Stimulated activated CD4-positive, alpha-beta T cell treated with anti-CD3 and anti-CD28 coated beads, TNF-alpha, amount 100 ng/mL, for 24 hours (primary cell): ENCODE data around the gene NUAK1.

Experiments used
- DNase-seq, 3 experiments: peaks; one replicate each; pipeline ENCODE4 v3.0.0-alpha.2; 2020; ENCODE audit warnings: low read depth in 3 of 3

Gene NUAK1

DNA sequence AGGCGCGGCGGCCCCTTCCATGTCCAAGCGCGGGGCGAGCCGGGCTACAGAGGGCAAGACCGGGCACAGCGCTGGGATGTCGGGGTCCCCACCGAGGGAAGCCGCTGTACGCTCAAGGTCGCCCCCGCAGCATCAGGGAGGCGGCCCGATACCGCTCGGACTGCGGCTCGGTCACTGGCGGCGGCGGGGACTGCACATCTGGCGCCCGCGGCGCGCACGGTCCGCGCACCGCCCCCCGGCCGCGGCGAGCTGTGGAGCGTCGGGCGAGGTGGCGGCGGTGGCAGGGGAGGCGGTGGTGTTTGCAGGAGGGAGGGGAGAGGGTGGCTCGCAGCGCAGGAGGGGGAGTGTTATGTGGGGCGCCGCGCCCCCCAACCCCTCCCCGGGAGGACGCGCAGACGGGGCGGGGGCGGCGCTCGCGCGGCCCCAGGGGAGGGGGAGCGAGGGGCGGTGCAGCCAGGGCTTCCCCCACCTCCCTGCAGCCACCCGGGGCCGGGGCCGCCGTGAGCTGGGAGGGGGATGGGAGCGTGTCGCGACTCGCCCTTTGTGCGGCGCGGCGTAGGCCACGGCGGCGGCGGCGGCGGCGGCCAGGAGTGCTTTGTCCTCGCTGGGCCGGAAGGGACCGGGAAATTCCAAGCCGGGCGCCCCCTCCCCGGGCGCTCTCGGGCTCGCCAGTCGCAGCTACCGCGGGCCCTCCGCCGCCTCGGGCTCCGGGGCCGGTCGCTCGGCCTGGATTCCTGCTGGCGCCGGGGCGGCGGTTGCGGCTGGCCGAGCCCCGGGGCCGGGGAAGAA lies at the start of gene NUAK1:
Gene NUAK1 (minus strand): TSS at position 322 of the 789 bp plus-strand sequence. CDS start 301 bp downstream, at position 21.
- peak in 1 of 3 experiments; percentile 5 for DNase-seq

DNA sequence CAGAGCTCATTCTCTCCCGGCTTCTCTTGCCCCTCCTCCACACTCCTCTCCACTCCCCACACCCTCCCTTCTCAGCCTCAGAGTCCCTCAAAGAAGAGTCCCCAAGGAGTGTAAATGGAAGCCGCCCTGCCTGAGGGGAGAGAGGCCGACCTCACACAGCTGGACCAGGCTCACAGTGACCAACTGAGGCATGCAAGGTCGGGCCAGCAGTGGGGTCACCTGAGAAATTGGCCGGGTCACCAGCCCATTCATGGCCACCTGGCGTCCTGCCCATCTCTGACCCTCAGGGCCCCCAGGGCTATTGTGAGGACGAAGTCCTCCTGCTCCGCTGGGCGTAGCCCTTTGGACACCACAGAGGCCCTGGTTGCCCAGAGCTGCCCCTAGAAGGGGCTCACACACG lies 49.5 kb upstream of the NUAK1 start:
- no peak for DNase-seq

DNA sequence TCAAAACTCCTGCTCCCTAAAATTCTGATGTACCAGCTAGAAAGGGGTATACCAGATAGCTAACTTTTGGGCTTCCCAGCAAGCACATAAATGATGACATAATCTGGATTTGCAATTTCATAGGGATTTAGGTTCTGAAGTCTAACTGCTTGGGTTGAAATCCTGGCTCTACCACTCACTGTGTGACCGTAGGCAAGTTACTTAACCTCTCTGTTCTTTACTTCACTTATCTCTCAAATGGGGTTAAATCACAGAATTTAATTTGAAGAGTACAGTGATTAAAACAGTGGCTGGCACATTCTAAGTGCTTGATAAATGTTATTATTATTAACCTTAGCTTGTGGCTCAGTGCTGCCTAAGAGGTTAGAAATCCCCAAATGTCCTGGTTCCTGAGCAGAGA lies 49.1 kb upstream of the NUAK1 start:
- no peak for DNase-seq

DNA sequence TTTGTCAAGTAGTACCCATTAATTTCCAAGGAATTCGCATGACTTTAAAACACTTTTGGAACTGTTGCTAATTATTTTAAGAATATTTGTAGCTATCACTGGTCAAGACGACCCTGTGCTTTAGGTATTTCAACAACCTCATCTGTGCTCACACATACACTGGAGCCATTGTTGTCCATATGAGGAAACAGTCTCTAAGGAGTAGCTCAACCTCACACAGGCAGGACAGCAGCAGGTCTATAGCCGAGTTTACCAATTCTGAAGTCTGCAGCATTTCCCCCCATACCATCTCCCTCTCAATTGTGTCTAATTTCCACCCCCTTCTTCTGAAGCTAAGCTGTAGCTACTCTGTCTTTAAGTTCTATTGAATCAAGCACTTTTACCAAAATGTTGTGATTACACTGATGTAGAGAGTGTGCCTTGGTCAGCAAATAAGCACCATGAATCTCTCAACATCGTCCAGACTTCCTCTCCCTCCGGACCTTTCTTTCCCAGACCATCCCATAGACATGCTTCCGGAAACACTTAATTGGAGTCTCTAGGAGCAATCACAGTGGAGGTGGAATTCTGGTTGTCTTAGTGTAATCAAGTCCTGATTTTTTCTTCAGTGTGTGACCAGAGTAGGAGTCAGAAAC lies 48.5 kb upstream of the NUAK1 start:
- no peak for DNase-seq

DNA sequence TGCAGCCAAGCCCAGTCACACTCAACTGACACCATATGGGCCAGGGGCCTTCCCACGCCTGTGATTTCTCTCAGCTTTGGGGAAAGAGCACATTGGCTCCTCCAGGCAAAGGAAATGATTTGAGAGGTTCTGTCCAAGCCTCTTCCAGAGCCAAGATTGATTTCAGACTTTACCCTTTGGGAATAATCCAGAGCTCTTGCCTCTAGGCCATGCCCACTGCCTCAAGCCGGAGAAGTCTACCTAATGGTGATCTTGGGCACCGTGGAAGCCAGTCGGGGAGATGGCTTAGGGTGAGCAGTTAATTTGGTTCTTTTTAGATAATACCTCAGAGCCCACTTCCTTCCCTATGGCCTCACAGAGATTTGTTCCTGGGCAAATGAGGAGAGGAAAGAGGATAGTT lies 45.0 kb upstream of the NUAK1 start:
- no peak for DNase-seq

DNA sequence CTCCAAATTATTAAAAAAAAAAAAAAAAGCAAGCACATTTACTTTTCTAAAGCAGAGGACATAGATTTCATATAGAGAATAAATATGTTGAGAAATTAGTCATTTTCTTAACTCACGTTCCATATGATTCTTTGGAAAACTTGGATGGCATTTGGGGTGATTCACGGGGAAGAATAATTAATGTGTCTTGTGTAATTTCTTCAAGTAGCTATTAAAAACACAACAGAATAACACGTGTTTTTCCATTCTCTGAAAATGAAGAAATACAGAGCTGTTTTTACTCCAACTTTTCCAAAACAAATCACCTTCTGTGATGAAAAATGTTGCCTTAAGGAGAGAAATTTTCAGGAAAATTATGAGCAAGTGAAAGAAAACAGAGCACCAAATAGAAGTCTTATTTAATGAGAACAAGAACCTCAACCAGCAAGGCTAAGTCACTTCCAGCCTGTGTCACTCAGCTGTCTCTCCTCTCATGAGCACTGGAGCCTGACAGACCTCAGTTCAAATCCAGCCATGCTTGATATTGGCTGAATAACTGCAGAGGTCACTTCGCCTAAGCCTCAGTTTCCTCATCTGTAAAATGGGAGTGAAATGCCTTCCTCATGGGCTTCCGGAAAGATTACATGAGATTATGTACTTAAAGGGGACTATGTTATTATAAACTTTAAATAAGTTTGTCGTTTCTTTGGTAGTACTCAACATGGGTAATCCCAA lies 42.8 kb upstream of the NUAK1 start:
- no peak for DNase-seq

DNA sequence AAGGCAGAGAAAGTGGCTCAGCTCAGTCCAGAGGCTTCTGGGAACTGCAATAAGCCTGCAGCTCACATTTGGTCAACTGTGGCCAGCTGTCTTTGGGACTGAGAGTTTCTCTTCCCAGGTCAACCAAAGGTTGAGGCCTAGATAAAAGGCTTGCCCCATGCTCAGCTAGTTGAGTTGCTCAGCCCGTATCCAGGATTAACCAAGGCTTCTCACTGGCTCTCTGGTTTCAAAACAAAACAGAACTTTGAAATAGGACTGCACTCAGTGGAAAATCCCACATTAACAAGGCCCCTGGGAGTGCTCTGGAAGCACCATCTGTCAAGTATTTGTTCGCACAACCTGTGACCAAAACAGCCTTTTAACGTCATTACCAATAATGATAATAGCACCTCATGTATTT lies 40.3 kb upstream of the NUAK1 start:
- DNase-seq: no peak

DNA sequence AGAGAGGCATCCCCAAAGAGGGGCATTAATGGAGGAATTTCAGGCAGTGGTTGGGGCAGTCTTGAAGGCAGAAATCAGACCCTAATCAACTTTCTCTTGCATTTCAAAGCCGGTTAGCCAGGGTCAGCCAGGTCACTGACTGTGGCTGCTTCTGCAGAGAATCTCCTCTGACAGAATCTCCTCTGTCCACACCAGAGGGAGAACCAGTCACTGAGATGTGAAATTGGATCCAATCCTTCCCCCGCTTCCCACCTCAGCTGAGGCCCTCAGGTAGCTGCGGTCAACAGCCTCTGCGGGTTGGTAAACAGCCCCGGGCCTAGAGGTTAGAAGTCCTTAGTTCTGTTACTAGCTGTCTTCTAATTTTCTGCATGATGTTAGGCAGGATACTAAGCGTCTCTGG lies 39.8 kb upstream of the NUAK1 start:
- no peak for DNase-seq

DNA sequence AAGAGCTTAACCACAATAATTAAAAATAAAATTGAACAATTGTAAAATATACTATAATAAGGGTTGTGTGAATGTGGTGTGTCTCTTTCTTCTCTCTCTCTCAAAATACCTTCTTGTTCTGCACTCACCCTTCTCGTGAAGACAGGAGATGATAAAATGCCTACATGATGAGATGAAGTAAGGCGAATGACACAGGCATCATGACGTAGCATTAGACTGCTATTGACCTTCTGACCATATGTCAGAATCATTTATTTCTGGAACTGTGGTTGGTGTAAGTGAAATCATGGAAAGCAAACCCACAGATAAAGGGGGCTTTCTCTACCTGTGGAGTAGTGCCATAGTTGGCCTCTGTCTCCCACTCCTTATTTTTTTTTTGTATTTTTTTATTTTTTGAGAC lies 37.8 kb upstream of the NUAK1 start:
- DNase-seq: no peak

DNA sequence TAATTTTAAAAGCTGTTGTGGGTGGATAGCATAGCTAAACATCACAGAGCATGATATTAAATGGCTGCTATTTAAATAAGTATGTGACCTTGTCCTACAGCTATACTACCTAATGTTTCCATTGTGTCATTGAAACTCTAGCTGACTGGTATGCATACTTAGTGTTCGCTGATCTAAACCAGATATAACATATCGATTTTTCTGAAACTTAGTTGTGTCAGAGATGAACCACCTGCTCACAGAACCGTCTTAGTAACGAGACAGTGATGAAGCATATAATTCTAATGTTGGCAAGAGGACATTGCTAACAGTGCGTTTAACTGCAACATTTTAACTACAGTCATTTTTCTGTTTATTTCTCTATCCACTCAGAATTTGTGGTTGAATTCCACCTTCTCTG lies 36.1 kb upstream of the NUAK1 start:
- DNase-seq: no peak

DNA sequence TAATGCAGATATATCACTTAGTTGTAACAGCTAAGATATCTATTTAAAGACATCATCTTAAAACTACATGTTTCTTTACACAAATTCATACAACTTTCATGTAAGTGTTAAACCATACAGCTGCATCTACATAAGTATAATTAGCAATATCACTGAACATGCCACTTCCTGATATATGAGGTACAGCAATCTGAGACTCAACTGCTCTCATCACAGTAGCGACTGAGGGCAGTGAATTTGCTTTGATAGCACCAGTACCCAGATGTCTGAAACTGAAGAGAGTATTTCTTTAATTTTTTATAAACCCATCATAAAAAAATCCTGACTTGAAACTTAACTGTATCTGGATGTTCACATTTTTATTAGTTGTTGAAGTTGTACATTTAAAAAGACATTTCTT lies 34.7 kb upstream of the NUAK1 start:
- no peak for DNase-seq

DNA sequence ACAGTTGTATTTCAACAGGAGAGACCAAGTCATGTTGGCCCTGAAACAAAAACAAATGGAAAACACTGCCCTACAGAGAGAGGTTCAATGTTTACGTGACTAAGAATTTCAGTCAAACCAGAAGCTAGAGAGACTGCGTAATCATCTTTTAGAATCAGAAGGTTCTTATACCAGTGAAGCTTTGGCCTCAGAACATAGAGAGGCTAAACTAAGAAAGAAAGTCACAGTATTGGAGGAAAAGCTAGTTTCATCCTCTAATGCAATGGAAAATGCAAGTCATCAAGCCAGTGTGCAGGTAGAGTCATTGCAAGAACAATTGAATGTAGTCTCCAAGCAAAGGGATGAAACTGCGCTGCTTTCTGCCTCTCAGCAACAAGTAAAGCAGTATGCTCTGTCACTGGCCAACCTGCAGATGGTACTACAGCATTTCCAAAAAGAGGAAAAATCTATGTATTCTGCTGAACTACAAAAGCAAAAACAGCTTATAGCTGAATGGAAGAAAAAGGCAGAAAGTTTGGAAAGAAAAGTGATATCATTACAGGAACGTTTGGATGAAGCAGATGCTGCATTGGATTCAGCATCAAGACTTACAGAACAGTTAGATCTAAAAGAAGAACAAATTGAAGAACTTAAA lies 32.5 kb upstream of the NUAK1 start:
- no peak for DNase-seq

DNA sequence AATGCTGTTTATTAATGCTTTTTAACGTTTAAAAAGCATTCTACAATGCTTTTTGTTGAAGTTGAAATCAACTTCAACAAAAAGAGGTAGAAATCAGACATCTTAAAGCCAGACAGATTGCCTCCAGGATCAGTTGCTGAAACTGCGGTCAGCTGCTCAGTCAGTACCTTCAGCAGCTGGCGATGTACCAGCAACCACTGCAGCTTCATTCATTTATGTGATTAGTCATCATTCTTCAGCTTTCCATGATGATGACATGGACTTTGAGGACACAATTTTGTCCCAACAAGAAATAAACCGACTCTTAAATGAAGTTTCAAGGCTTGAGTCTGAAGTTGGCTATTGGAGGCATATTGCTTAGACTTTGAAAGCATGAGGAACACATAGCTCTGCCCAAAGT lies 31.5 kb upstream of the NUAK1 start:
- DNase-seq: no peak

DNA sequence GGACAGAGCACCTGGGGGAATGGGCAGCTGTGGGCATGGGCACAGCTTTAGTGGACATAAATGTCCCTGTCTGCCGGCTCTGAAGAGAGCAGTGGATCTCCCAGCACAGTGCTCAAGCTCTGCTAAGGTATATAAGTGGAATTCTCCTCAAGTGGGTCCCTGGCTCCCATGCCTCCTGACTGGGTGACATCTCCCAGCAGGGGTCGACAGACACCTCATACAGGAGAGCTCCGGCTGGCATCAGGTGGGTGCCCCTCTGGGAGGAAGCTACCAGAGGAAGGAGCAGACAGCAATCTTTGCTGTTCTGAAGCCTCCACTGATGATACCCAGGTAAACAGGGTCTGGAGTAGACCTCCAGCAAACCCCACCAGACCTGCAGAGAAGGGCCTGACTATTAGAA lies 25.0 kb upstream of the NUAK1 start:
- no peak for DNase-seq

DNA sequence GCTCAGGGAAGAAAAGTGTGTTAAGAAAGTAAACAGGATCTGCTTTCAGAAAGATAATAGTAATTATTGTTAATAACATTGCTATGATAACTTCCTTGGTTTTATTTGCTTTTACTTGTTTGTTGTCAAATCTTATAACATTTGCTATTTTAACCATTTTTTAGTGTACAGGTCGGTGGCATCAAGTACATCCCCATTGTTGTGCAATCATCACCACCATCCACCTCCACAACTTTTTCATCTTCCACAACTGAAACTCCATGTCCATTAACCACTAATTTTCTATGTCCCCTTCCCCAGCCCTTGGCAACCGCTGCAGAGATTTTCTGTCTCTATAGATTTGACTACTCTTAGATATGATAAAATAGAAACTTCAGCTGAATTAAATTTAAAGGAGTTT lies 22.7 kb upstream of the NUAK1 start:
- no peak for DNase-seq

DNA sequence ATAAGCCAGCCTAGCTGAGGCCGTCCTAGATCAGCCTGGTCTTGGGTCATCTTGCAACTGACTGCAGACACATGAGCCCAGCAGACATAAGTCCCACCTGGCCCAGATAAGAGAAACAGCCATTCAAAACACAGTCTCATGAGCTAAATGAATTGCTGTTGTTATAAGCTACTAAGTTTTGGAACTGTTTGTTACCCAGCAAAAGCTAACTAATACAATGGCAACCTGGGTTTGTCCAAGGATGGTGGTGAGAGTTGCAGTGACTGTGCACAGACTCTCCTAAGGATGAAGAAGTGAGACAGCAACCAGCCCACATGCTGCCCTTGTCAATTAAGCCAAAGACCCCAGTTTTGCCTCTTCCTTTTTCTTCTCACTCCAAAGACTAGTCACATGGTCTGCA lies 22.2 kb upstream of the NUAK1 start:
- DNase-seq: no peak

DNA sequence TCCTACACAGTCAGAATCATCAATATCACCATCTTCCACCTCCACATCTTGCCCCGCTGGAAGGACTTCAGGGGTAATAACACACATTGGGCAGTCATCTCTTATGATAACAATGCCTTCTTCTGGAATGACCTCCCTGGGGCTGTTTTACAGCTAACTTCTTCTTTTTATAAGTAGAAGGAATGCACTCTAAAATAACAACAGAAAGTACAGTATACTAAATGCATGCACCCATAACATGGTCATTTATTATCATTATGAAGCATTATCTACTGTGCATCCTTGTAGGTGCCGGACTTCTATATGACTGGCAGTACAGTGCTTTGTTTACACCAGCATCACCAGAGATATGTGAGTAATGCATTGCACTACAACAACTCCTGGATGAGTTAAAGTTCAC lies 19.0 kb upstream of the NUAK1 start:
- DNase-seq: no peak

DNA sequence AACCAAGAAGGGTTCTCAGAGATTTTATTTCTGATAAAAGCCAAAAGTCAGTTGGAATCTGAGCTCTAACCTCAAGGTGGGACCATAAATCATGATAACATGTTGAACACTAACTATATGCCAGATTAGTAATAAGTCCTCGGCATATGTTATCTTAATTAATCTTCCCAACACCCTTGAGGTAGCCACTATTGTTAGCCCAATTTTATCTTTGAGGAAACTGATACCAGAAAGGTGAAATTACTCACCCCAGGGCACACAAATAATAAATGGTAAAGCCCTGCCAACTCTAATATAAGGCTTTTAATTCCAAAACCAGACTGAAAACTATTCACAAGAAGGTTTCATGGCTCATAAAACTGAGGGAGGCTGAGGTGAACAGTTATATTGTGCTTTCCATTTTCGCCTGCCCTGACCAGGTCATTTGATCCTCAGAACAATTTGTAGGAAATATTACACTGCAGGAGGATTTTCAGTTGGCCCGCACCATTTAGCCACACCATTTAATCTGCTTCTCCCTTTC lies 16.1 kb upstream of the NUAK1 start:
- DNase-seq: no peak

DNA sequence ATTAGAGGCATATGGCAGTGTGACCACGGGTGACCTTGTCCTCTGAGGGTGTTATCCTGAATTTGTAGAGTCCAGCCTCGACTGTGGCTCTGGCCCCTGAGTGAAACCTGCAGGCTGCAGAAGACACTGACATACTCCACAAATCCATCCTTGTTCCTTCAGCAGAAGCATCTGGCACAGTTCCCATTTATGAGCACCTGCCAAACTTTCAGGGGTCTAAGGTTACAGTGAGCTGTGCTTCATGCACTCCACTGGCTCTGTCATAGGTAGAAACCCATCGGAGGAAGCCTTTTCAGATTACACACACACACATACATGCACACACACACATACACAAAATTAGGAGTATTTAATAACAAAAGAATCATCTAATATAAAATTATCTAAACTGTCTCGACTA lies 13.6 kb upstream of the NUAK1 start:
- no peak for DNase-seq

DNA sequence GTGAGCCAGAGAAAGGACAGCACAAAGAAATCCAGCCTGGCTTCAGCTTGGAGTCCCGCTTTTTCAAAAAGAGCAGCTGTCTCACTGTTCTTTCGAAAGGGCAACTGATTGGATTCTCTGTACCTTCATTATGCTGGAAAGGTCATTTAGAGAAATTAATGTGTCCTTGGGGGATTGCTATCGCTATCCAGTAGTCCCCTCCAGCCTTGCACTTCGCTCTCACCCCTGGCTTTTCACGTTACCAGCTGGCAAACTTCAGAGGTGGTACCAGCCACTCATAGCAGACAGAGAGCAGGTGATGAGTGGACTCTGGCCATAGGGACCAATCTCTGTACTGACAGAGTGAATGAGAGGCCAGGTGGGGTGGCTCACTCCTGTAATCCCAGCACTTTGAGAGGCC lies 11.8 kb upstream of the NUAK1 start:
- DNase-seq: no peak

DNA sequence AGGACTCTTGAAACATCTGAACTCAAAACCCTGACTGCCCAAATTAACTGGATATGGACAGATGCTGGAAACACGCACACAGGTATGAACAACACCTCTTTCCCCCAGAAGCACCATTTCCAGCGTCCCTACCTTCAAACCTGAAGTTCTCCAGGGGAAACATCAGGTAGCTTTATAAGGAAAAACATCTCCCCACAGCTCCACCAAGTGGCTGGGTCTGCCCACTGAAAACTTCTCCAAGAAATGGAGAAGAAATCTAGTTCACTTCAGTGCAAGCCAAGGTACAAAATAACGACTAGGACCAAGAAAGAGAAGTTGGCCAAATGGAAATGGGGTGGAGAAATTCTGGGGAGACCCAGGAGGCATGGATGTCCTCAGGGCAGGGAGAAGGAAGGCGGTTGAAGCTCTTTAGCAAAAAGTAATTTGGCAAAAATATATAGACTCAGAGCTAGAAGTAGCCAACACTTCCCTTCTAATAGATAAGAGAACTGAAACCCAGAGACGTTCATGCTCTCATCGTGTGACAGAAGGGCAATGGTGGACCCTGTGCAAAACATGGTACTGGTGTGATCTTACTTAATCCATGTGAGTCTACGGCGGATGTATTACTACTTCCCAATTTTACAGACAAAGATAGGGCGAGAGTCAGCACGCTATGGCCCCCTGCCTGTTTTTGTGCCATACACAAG lies 10.5 kb upstream of the NUAK1 start:
- no peak for DNase-seq

DNA sequence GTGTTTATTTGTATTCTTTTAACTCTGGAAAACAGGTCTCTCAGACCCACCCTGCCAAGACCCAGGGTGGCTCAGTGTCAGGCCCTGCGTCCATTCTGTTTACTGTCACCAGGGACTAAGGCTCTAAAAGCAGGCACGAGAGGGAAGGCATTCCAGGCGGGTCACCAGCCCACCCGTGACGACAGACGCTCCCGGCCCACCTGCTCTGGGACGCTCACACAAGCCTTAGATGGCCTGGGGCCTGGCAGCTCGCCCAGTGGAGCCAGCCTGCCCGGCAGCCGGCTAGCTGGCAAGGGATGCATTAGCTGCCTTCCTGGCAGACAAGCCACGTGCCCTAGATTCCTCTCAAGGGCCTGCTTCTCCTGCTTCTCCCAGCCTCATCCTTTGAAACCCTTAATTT lies 9.2 kb upstream of the NUAK1 start:
- no peak for DNase-seq
